GM12874 (cell line): ENCODE data around the gene MAP3K5.

Experiments used
- TF ChIP-seq, protein P1 (sequence below): IDR thresholded peaks from 2 replicates; pipeline ENCODE4 v1.5.1; 2011; ENCODE audit warnings: low read depth, mild to moderate bottlenecking, control low read depth, low read length, moderate library complexity; ENCODE audit not compliant: insufficient read depth

The MAP3K5 gene

DNA sequence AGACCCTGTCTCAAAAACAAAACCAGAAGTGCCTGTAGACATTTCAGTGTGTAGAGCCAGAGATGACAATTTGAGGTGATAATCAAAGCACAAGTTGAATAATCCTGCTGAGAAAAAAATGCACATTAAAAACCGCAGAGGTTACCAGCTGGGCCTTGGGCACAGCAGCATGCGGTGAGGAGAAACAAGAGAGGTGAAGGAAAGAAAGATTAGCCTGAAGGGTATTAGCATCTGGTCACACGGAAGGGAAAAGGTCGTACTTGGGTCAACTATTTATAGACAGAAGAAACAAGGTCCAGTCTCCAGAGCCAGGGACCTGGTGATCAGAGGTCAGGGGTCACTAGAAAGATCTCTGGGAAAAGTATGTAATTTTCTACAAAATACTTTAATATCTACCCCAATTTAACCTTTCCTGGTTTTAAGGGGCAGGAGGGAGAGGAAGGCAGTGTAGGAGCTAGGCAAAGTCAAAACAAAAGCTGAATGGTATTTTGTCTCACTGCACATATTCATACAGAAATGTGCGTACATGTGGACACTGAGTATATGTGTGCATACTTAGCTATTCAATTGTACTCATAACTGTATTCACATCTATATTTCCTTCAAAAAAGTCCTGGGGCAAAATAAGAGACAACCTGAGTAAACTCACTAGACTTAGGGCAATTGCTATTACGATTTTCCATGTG is 252.2 kb downstream of the MAP3K5 start:
- TF ChIP-seq, protein P1, sequence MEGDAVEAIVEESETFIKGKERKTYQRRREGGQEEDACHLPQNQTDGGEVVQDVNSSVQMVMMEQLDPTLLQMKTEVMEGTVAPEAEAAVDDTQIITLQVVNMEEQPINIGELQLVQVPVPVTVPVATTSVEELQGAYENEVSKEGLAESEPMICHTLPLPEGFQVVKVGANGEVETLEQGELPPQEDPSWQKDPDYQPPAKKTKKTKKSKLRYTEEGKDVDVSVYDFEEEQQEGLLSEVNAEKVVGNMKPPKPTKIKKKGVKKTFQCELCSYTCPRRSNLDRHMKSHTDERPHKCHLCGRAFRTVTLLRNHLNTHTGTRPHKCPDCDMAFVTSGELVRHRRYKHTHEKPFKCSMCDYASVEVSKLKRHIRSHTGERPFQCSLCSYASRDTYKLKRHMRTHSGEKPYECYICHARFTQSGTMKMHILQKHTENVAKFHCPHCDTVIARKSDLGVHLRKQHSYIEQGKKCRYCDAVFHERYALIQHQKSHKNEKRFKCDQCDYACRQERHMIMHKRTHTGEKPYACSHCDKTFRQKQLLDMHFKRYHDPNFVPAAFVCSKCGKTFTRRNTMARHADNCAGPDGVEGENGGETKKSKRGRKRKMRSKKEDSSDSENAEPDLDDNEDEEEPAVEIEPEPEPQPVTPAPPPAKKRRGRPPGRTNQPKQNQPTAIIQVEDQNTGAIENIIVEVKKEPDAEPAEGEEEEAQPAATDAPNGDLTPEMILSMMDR, result no peak

DNA sequence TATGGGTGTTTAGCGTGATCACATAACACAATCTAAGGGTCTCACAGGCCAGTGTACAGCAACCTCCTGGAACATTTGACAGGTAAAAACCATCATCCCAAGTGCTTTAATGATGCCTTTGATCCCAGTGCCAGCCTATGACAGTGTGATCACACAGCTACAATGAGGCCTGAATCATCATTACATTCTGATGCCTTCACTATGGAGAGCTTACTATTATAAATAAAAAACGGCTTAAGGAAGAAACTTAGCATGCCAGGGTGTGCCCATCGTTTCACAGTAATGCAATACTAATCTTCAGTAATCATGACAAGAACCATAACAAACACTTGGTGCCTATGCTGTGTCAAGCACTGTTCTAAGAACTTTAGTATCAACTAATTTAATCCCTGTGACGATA is 253.4 kb downstream of the MAP3K5 start:
- TF ChIP-seq, protein P1, result no peak

DNA sequence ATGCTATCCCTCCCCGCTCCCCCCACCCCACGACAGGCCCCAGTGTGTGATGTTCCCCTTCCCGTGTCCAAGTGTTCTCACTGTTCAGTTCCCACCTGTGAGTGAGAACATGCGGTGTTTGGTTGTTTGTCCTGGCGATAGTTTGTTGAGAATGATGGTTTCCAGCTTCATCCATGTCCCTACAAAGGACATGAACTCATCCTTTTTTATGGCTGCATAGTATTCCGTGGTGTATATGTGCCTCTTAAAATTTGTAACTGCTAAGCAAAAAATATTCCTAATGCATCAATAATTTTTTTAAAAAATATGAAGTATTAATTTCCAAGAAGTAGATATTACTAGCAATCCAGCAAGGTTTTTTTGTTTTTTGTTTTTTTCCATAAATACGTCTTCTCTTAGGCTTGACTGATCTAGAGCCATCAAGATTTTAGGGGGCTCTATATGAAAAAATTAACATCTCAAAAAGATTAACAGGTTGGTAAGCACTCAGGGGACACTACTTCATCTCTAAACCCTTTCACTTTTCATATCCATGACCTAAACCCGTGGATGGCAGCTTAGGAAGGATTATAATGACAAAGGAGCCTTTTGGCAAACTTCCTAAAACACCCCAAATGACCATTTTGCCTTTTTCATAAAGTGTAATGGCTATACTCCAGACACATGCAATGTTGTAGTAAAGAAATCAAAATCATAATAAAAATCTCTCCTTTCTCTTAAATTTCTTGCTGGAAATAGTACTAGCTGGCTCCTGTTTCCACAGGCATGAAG is 256.2 kb downstream of the MAP3K5 start:
- TF ChIP-seq, protein P1, result no peak

GRCh38 chr6:136535017-136535765 is 257.1 kb downstream of the MAP3K5 start:
- TF ChIP-seq, protein P1, result no peak

GRCh38 chr6:136534268-136534667 is 258.0 kb downstream of the MAP3K5 start:
- TF ChIP-seq, protein P1, result no peak

GRCh38 chr6:136533487-136533886 is 258.8 kb downstream of the MAP3K5 start:
- TF ChIP-seq, protein P1, result no peak

- TF ChIP-seq, protein P1, result no peak
These were observed 260.2 kb downstream of the MAP3K5 start for GRCh38 chr6:136532030-136532429.
